AG20443 (cell line): ENCODE measurements around the gene KEAP1.

Experiments
- DNase-seq: peaks from one replicate; pipeline ENCODE4 v3.0.0; 2012; ENCODE audit warnings: low spot score, mixed read lengths

KEAP1 gene

DNA sequence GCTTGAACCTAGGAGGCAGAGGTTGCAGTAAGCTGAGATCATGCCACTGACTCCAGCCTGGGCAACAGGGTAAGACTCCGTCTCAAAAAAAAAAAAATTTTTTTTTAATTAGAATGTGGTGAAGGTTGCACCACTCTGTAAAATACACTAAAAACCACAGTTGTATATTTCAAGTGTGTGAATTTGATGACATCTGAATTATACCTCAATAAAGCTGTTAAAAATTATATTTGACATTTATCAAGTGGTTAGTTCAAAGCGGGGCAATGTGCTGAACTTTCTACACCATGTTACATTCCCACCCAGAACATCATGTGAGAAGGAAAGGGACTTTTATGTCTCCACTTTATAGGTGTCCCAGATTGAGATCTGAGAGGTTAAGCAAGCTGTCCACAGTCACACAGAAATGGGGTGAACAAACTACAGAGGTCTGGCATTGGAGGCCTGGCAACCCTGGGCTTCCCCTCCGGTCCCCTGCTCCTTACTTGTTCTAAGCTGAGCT, 20.0 kb upstream of the KEAP1 start:
- DNase-seq = no peak

GRCh38 chr19:10521461-10522171, 18.5 kb upstream of the KEAP1 start:
- DNase-seq = no peak

GRCh38 chr19:10520652-10521318, 17.6 kb upstream of the KEAP1 start:
- no peak for DNase-seq

GRCh38 chr19:10519421-10519820, 16.3 kb upstream of the KEAP1 start:
- DNase-seq = no peak

GRCh38 chr19:10518444-10519361, 15.5 kb upstream of the KEAP1 start:
- DNase-seq = no peak

GRCh38 chr19:10517760-10518443, 14.7 kb upstream of the KEAP1 start:
- DNase-seq = peak; percentile 63

- peak; percentile 69 for DNase-seq
Measured at GRCh38 chr19:10517361-10517759, 14.2 kb upstream of the KEAP1 start, which contains the start of gene S1PR5. S1PR5 (minus strand) TSS chr19:10517447; CDS start chr19:10515011, 2,436 bp downstream.

DNA sequence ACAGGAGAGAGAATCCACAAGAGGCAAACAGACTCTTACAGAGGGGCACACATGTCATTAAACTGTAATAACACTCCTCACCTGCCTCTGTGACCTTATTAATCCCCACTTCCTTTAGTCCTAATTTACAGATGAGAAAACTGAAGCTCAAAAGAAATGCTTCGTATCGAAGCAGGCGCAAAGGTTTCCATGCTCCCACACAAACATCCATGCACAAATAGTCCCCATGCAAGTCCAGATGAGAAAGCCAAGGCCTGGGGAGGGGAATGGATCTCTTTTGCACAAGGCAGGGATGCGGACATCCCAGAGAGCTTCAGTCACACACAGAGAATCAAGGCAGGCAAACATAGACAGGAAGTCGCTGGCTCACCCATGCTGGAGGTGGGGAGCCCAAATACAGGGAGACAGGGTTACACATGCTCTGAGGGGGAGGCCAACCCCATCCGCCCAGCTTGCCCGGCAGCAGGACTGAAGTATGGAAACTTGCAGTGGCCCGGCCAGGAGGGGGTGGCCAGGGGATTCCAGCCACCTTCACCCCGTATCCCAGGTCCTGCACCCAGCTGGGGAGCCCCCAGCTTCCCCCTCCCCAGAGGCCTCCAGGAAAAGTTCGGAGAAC, 13.6 kb upstream of the KEAP1 start:
- DNase-seq = peak; percentile 37

- no peak for DNase-seq
Measured at GRCh38 chr19:10516064-10516385, 12.9 kb upstream of the KEAP1 start.

DNA sequence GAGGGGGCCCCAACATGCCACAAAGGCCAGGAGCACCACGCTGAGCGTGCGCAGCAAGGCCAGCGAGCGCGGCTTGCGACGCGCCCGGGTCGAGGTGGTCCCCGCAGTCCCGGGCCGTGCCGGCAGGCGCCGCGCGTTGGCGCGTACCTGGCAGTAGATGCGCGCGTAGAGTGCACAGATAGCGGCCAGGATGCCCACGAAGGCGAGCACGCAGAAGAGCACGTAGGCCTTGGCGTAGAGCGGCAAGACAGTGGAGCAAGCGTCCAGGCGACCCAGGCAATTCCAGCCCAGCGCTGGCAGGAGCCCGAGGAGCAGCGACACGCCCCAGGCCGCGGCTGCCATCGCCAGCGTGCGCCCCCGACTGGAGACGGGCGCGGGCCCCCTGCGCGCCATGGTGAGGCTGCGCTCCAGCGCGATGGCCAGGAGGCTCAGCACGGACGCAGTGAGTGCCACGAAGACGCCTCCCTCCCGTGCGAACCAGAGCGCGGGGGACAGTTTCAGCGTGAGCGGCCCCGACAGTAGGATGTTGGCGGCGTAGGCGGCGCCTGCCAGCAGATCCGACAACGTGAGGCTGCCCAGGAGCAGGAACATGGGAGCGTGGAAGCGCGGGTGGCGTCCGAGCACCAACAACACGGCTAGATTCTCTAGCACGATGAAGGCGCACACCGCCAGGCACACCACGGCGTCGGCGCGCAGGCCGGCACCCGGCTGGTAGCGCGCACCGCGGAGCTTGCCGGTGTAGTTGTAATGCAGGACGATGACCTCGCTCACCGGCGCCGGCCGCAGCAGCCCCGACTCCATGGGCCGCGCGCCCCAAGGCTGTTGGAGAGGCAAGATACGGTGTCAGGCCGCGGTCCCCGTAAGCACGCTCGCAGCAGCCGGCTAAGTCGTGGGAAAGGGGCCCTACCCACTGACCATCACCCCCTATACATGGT, 11.3 kb upstream of the KEAP1 start:
- DNase-seq = peak; percentile 14

- no peak for DNase-seq
Measured at GRCh38 chr19:10513223-10513622, 10.1 kb upstream of the KEAP1 start.

GRCh38 chr19:10510301-10510802, 7.2 kb upstream of the KEAP1 start:
- DNase-seq = peak; percentile 42

DNA sequence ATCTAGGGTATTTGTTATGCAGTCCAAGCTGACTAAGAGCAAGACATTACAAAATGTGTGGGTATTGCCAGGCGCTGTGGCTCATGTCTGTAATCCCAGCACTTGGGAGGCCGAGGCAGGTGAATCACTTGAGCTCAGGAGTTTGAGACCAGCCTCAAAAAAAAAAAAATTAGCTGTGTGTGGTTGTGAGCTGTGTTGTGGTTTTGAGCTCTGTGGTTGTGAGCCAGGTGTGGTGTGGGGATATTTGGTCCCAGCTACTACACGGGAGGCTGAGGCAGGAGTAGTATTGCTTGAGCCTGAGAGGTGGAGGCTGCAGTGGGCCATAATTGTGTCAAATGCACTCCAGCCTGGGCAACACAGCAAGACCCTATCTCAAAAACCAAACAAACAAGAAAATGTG, 5.6 kb upstream of the KEAP1 start:
- no peak for DNase-seq

GRCh38 chr19:10508036-10508435, 4.9 kb upstream of the KEAP1 start:
- DNase-seq = no peak

DNA sequence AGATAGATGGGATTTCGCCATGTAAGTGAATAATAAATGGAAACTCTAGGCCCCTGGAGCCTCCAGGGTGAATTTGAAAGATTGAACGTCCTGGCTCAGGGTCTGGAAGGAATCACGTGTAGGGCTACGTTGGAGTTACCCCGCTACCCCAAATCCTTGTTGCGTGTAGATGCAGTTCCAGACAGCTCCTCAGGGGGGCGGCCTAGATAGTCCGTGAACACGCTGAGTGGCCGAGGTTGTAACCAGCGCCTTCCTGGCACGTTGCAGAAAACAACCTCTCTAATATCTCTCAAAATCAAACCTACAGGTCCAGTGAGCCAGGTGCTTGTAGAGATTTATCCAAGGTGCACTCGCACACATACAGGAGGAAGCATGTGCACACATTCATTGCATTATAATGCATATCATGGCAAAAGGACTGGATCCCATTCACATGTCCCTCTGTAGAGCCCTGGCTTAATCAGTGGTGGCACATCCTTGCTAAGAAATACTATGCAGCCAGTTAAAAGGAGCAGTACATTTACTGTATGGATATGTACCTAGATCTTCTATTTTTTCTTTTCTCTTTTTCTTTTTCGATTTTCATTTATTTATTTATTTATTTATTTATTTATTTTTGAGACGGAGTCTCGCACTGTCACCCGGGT, 2.5 kb upstream of the KEAP1 start:
- DNase-seq = peak; percentile 79

DNA sequence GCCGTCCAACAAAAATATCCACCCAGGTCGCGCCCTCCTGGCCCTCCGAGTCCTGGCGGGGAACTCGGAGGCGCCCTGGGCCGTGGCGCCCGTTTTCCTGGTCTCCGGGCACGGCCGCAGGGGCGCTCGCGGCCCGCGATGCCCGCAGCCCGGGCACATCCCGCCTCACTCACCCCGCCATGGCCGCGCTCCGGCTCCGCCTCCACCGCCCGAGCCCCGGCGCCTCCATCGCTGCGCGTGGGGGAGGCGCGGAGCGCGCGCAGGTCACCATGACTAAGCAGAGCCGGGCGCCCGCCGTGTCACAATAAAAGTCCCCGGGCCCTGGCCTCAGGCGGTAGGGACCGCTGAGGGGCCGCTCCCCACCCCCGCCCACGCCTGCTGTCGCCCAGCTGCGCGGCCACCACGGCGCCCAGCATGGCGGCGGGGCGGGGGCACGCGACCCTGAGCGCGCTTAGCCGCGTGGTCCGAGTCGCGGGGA, 593 bp downstream of the KEAP1 start:
- DNase-seq = peak; percentile 97

DNA sequence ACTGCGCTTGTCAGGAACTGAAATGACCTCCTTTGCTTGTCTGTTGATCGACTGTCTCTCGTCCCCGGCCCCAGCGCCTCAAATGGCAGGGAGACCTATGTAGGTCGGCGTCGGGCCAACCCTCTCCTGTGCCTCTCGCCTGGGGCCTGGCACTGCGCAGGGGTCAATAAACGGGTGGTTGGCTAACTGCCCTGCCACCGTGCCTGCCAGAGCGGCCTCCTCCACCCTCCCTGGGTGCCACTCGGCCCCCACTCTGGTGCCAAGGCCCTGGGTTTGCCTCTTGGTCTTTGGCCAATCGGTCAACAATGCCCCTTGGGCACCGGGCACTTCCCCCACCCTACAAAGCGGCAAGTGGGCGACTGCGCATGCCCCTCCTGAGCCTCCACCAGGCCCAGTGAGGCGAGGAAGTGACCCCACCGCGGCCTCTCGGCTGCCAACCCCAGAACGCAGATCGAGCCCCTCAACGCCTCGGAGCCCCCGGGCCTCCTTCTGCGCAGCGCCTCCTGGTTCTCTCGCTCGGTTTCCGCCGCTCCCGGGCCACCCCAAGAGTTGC, 1.1 kb downstream of the KEAP1 start:
- peak; percentile 82 for DNase-seq

DNA sequence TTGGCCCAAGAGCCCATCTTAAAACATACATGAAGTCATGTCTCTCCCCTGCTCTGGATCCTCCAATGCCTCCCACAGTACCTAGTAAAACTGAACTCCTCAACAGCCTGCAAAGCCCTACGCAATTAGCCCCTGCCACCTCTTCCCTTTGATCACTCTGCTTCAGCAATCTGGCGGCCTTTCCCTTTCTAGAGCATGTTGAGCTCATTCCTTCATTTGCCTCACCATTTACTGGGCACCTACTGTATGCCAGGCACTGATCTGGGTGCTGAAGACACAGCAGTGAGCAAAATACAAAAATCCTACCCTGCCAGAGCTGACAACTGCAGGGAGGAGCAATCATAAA, 2.9 kb downstream of the KEAP1 start:
- no peak for DNase-seq

DNA sequence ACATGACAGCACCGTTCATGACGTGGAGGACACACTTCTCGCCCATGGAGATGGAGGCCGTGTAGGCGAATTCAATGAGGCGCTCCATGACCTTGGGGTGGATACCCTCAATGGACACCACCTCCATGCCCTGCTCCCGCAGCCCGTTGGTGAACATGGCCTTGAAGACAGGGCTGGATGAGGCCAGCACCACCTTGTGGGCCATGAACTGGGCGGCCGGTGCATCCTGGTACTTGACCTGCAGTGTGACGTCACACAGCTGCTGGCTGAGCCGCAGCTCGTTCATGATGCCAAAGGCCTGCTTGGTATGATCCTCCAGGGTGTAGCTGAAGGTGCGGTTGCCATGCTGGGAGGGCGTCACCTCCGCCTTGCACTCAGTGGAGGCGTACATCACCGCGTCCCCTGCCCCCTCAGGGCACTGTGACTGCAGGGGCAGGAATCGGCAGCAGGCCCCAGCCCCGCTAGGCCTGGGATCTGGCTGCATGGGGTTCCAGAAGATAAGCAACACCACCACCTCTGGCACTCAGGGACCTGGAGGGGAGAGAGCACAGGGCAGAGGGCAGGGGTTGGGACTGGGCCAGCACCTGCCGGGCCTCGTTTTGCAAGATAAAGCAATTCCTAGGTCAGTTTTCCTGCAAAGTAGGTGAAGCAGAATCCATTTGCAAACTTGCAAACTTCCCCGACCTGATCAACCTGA, 3.5 kb downstream of the KEAP1 start:
- DNase-seq = peak; percentile 3
